ENCODE results near the gene PTPRD.
A peak's percentile ranks its signal among the peaks of the same experiment; 100 is the strongest.

Gene PTPRD

DNA sequence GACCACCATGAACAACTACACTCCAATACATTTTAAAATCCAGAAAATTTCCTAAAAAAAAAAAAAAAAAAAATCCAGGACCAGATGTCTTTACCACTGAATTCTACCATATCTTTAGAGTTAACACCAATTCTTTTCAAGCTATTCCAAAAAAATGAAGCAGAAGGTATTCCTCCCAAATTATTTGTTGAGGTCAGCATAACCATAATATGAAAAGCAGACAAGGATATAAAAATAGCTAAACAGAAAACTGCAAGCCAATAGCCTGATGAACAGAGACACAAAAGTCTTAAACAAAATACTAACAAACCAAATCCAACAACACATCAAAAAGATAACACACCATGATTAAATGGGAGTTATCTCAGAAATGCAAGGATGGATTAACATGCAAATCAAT lies 695.4 kb downstream of the PTPRD start:
- no peak overlapping the region for H3K4me3 ChIP-seq (ENCODE audit: low read depth, low read length)
- DNase-seq (ENCODE audit: low read depth): no peak
- TF ChIP-seq, protein P1, sequence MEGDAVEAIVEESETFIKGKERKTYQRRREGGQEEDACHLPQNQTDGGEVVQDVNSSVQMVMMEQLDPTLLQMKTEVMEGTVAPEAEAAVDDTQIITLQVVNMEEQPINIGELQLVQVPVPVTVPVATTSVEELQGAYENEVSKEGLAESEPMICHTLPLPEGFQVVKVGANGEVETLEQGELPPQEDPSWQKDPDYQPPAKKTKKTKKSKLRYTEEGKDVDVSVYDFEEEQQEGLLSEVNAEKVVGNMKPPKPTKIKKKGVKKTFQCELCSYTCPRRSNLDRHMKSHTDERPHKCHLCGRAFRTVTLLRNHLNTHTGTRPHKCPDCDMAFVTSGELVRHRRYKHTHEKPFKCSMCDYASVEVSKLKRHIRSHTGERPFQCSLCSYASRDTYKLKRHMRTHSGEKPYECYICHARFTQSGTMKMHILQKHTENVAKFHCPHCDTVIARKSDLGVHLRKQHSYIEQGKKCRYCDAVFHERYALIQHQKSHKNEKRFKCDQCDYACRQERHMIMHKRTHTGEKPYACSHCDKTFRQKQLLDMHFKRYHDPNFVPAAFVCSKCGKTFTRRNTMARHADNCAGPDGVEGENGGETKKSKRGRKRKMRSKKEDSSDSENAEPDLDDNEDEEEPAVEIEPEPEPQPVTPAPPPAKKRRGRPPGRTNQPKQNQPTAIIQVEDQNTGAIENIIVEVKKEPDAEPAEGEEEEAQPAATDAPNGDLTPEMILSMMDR (IDR thresholded peaks at IDR 0.05; ENCODE audit: insufficient read depth, low read depth, low read length, missing control alignments): no peak

DNA sequence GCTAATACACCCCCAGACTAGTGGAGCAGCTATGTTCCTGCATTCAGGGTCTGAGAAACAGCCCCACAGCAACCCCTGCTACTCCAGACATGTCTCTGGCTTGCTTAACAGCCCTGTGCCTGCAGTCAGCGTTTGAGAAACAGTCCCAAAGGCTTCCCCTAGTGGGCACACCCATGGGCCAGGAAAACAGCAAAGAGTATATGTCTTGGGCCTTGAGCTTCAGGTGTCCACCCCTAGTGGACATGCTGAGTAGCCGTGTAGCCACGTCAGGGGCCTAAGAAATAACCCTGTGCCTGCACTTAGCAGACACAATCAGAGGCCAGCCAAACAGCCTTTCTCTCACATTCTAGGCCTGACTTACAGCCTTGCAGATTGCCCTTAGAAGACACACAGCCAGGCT lies 698.6 kb downstream of the PTPRD start:
- TF ChIP-seq, protein P1 (IDR thresholded peaks at IDR 0.05; ENCODE audit: insufficient read depth, low read depth, low read length, missing control alignments): no peak
- no peak overlapping the region for H3K4me3 ChIP-seq (ENCODE audit: low read depth, low read length)
- DNase-seq (ENCODE audit: low read depth): peak; percentile 4

DNA sequence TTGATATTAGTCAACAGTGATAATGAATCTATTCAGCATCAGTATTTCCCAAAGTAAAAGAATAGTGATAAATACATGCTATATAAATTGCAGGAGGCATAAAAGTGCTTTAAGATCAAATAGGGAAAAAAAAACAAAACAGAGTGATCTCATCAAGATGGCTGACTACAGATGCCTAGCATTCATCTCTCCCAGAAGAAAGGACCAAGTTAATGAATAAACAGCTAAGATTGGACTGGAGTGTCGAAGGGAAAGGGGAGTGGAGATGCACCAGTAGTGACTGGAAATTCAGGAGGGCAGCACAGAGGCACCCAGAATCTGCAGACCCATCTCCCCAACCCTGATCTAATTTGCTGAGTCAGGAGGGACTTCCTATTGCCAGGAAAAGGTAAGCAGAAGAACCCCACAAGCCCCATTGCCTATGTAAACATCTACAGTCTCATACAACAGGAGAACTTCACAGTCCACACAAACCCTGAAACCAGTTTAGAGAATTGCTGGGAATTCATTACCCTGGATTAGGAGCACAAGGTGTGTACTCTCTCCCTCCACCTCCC lies 699.4 kb downstream of the PTPRD start:
- TF ChIP-seq, protein P1 (IDR thresholded peaks at IDR 0.05; ENCODE audit: insufficient read depth, low read depth, low read length, missing control alignments): no peak
- DNase-seq (ENCODE audit: low read depth): no peak
- no peak overlapping the region for H3K4me3 ChIP-seq (ENCODE audit: low read depth, low read length)

DNA sequence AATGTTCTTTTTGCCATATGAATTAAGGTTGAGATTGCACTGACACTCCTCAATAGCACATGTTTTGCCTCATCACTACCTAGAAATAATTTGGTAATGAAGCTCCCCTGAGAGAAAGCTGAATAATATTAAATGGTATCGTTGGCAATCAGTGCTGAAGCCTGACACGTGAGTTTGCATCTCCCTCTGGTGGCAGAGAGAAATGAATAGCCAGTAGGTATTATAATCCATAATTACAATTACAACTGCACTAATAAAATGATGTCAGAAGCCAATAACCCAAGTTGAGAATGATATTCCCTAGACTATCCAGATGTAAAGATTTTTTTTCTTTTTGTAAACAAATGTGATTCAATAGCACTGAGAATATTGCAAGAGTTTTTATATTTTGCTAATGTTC lies 700.3 kb downstream of the PTPRD start:
- TF ChIP-seq, protein P1 (IDR thresholded peaks at IDR 0.05; ENCODE audit: insufficient read depth, low read depth, low read length, missing control alignments): peak; percentile 18
- no peak overlapping the region for H3K4me3 ChIP-seq (ENCODE audit: low read depth, low read length)
- DNase-seq (ENCODE audit: low read depth): no peak

DNA sequence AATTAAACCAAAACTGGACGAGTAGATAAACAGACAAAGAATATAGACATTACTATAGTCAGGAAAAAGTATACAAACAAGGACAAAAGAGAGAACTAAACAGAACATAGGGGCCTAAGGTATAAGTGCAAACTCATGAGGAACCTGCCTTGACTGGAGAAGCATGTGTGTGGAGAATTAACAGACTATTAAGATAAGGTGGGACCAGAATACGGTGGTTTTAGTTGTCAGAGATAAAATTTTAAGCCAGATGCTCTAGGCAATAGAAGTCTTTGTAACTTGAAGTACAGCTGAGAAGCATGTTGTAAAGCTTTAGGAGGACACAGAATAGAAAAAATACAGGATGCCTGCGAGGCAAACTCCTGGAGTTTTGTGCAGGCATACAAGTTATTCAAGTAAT lies 707.1 kb downstream of the PTPRD start:
- no peak for DNase-seq (ENCODE audit: low read depth)
- no peak overlapping the region for H3K4me3 ChIP-seq (ENCODE audit: low read depth, low read length)
- TF ChIP-seq, protein P1 (IDR thresholded peaks at IDR 0.05; ENCODE audit: insufficient read depth, low read depth, low read length, missing control alignments): no peak

DNA sequence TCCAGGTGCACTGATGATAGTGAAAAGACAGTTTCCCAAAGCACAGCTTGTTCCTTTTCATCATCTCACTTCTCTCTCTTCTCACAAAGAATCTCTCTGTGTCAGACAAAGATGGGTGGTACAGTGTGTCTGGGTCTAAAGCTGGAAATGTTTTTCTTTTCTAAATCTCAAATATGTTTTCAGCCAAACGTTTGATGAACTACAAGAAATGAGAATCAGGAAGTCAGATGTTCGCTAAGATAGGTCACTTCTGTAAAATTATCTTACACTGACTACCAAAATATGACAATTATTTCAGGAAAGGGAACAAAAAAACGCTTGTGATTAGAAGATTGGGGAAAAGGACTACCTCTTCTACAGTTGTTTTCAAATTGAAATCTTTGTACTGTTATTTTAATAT lies 708.8 kb downstream of the PTPRD start:
- H3K4me3 ChIP-seq (ENCODE audit: low read depth, low read length): no peak overlapping the region
- no peak for DNase-seq (ENCODE audit: low read depth)
- TF ChIP-seq, protein P1 (IDR thresholded peaks at IDR 0.05; ENCODE audit: insufficient read depth, low read depth, low read length, missing control alignments): no peak

DNA sequence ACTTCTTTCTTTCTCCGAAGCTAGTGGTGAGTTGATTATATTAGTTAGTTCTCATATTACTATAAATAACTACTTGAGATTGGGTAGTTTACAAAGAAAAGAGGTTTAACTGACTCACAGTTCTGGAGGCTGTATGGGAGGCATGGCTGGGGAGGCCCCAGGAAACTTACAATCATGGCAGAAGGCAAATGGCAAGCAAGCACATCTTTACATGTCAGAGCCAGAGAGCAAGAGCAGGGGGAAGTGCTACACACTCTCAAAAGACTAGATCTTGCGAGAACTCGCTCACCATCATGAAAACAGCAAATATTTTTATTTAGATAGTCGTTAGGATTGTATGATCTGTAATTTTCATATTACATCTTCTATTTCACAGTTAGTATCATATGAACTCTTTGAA lies 711.2 kb downstream of the PTPRD start:
- TF ChIP-seq, protein P1 (IDR thresholded peaks at IDR 0.05; ENCODE audit: insufficient read depth, low read depth, low read length, missing control alignments): no peak
- DNase-seq (ENCODE audit: low read depth): peak; percentile 6
- peak overlapping the region; percentile 13; the same call in 1 of the 2 replicates for H3K4me3 ChIP-seq (ENCODE audit: low read depth, low read length)
